ENCODE results near the gene HSDL1.

The HSDL1 gene

GRCh38 chr16:84176192-84177053 lies 31.4 kb upstream of the HSDL1 start:
- no peak for DNase-seq

GRCh38 chr16:84175350-84176081 lies 30.5 kb upstream of the HSDL1 start:
- DNase-seq, result peak; percentile 17

- no peak for DNase-seq
These were observed 29.4 kb upstream of the HSDL1 start for GRCh38 chr16:84174396-84174795.

DNA sequence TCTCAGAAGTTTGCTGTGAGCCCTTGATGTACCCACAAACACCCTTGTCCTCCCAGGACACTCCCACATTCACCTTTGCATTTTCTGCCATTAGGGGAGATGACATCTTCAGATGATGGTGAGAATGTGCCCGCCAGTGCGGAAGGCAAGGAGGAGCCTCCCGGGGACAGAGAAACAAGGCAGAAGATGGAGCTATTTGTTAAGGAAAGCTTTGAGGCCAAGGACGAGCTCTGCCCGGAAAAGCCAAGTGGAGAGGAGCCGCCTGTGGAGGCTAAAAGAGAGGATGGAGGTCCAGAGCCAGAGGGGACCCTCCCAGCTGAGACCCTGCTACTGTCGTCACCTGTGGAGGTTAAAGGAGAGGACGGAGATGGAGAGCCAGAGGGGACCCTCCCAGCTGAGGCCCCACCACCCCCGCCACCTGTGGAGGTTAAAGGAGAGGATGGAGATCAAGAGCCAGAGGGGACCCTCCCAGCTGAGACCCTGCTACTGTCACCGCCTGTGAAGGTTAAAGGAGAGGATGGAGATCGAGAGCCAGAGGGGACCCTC lies 24.9 kb upstream of the HSDL1 start:
- DNase-seq, result no peak

- DNase-seq, result no peak
These were observed 22.1 kb upstream of the HSDL1 start for GRCh38 chr16:84166796-84167695.

- no peak for DNase-seq
These were observed 20.8 kb upstream of the HSDL1 start for GRCh38 chr16:84165746-84166145.

GRCh38 chr16:84161801-84162200 lies 16.8 kb upstream of the HSDL1 start:
- DNase-seq, result no peak

DNA sequence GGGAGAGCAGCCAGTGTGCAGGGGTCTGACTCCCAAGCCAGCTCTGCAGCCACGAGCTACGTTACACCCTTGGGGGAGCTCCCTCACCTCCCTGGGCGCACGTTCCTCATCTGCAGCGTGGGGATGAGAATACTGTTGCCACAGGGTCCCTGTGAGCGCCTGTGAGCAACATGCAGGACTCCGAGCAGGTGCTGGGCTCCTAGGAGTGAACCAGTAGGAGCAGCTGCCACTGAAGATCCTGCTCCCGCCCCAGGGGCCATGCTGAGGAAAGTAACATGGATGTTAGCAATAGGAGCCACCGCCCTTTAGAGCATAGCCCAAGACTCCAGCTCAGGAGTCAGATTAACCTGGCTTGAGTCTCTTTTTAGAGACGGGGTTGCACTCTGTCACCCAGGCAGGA lies 16.1 kb upstream of the HSDL1 start:
- DNase-seq, result no peak

DNA sequence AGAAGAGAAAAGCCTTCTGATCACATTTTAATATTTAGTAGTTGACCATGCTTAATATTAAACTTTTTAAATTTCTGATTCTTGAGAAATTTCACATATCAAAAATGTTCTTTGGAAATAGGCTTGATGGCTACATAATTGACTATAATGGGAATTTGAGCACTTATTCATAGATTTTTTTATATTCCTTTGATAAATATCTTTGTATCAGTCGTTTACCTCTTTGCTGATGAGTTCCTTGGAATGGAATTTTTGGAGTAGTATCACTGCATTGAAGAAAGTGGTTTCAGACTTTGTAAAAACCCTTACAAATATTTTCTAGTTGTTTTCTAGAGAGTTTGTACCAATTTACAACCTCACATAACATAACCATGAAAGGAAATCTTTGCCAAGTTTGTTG lies 14.8 kb upstream of the HSDL1 start:
- DNase-seq, result no peak

DNA sequence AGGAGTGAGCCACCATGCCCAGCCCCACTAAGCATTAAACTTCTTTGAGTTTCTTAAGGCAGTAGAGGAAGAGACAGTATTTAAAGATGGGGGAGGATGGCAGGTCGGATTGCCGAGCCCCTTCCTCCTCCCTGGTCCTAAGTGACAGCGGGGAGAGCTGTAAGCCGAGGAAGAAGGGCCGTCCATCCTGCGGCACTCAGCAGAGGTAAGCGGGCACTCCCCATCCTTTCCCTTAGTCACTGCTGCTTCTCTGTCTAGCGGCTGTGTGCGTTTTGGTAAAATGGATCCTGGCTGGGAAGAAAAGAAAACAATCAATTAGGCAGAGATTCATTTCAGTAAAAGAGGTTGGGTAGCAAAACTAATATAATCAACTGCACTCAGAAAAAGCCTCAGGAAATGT lies 14.0 kb upstream of the HSDL1 start:
- no peak for DNase-seq

- DNase-seq, result no peak
These were observed 11.4 kb upstream of the HSDL1 start for GRCh38 chr16:84156342-84156784.

GRCh38 chr16:84155771-84156170 lies 10.8 kb upstream of the HSDL1 start:
- no peak for DNase-seq

GRCh38 chr16:84155226-84155625 lies 10.2 kb upstream of the HSDL1 start:
- DNase-seq, result no peak

- DNase-seq, result no peak
These were observed 8.8 kb upstream of the HSDL1 start for GRCh38 chr16:84153660-84154214.

DNA sequence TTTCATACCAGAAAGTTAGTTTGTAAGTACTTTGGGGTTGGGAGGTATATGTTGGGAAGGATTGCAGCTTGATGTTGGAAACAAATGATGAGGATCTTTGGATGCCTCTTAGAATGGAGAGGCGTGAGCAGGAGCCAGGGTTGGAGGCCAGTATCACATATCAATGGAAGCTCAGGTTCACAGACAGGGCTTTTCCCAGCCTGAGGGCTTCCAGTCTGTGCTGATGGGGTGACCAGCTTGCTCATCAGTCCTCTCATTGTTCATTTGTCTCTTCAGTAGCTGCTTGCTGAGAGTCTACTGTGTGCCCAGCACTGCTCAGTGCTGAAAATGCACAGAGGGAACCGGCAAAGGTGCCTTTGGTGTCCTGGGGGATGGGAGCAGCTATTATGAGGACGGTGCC lies 5.9 kb upstream of the HSDL1 start:
- DNase-seq, result no peak

- DNase-seq, result peak; percentile 31
These were observed 643 bp downstream of the HSDL1 start for GRCh38 chr16:84144209-84144858.

GRCh38 chr16:84143784-84144199 lies 1.2 kb downstream of the HSDL1 start:
- DNase-seq, result no peak

DNA sequence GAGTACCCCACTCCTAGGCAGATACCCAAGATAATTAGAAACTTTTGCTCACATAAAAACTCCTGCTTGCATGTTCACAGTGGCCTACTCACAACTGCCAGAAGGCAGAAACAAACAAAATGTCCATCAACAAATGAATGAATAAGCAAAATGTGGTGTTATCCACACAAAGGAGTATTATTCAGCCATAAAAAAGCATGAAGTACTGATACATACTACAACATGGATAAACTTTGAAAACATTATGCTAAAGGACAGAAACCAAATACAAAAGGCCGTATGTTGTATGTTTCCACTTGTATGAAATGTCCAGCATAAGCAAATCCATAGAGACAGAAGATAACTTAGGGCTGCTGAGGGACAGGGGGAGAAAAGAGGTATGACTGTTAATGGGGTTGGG lies 1.9 kb downstream of the HSDL1 start:
- DNase-seq, result no peak

- no peak for DNase-seq
These were observed 3.8 kb downstream of the HSDL1 start for GRCh38 chr16:84141143-84141670.

DNA sequence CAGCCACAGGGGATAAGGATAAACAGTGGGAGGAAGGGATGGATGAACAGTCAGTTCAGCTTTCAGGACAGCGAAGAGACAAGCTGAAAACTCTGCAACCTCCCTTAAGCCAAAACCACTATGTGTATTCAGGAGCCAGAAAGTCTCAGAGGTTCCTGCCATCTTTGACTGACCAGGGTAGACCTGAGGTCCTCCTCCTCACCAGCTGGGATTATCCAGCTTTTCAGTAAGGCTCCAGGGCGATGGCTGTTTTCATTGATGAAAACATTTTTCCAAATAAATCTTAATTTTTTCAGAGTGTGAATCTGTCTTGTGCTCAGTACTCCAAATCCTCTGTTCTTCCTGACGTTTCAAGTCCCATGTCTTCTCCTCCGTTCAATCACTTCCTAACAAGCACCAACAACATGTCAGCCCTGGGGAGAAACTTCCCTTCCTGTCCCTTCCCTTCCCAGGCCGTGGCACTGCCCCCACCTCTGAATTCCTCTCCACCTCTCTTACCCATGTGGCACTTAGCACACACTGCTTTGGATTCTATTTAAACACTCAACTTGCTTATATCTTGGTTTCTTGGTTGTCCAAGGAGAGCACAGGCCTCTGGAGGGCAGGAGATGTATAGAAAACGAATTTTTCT lies 5.2 kb downstream of the HSDL1 start:
- no peak for DNase-seq
